Keratinocyte (primary cell): Measurements from ENCODE around the gene JAK1. TPM values are rescaled to one million over a fixed set of nuclear protein-coding genes. Genes with fewer than 3 reads are reported as not detected.

Source experiments
- DNase-seq: peaks from one replicate; pipeline ENCODE4 v3.0.0-alpha.2; 2011; ENCODE audit warnings: low read depth, missing footprints, low spot score
- FAIRE-seq: peaks from 2 replicates; lab custom pipeline; 2011; peaks lifted over from hg19 to GRCh38; lab: Jason Lieb, UNC
- H2AFZ ChIP-seq: 2 replicates; pipeline ENCODE4 v1.6.0; 2012; ENCODE audit warnings: low read length, control low read depth, inconsistent platforms; ENCODE audit not compliant: control insufficient read depth
- H3K27ac ChIP-seq: 2 replicates; pipeline ENCODE4 v1.5.1; 2011; ENCODE audit warnings: low read length; ENCODE audit not compliant: control insufficient read depth, insufficient read depth
- H3K27me3 ChIP-seq: 3 replicates; pipeline ENCODE4 v1.6.0; 2011; ENCODE audit warnings: low read length; ENCODE audit not compliant: control insufficient read depth, insufficient read depth; ENCODE audit errors: extremely low read depth
- H3K36me3 ChIP-seq, 2 experiments: 2 replicates in 1 of 2; 3 replicates in 1 of 2; pipeline ENCODE4 v1.5.1; 2011; ENCODE audit warnings: low read length in 2 of 2, mild to moderate bottlenecking in 1 of 2; ENCODE audit not compliant: control insufficient read depth in 2 of 2, insufficient read depth in 2 of 2; ENCODE audit errors: extremely low read depth in 1 of 2
- H3K4me1 ChIP-seq: 3 replicates; pipeline ENCODE4 v1.5.1; 2011; ENCODE audit warnings: low read length; ENCODE audit not compliant: control insufficient read depth, insufficient read depth; ENCODE audit errors: extremely low read depth
- H3K4me2 ChIP-seq: 3 replicates; pipeline ENCODE4 v1.6.0; 2011; ENCODE audit warnings: low read depth, low read length; ENCODE audit not compliant: control insufficient read depth, insufficient read depth; ENCODE audit errors: extremely low read depth
- H3K4me3 ChIP-seq, 3 experiments: fragments of 200-600 bp in 1 of 3; sonication (generic) in 1 of 3; 2 replicates in 2 of 3; 3 replicates in 1 of 3; pipeline ENCODE4 v1.5.1; 2011 to 2016; ENCODE audit warnings: low read length in 3 of 3, mild to moderate bottlenecking in 3 of 3, control low read depth in 2 of 3, inconsistent platforms in 1 of 3, low read depth in 1 of 3, mixed read lengths in 1 of 3, mixed run types in 1 of 3, moderate library complexity in 1 of 3; ENCODE audit not compliant: control insufficient read depth in 2 of 3, insufficient read depth in 2 of 3; ENCODE audit errors: extremely low read depth in 1 of 3
- H3K79me2 ChIP-seq: 2 replicates; pipeline ENCODE4 v1.6.0; 2012; ENCODE audit warnings: low read length; ENCODE audit not compliant: control insufficient read depth, insufficient read depth
- H3K9ac ChIP-seq: 3 replicates; pipeline ENCODE4 v1.6.0; 2011; ENCODE audit warnings: low read length; ENCODE audit not compliant: control insufficient read depth, insufficient read depth; ENCODE audit errors: extremely low read depth
- H3K9me1 ChIP-seq: 3 replicates; pipeline ENCODE4 v1.6.0; 2011; ENCODE audit warnings: low read length; ENCODE audit not compliant: control insufficient read depth, insufficient read depth; ENCODE audit errors: extremely low read depth
- H3K9me3 ChIP-seq: 2 replicates; pipeline ENCODE4 v1.5.1; 2012; ENCODE audit warnings: low read depth, low read length; ENCODE audit not compliant: control insufficient read depth
- H4K20me1 ChIP-seq: 3 replicates; pipeline ENCODE4 v1.6.0; 2011; ENCODE audit warnings: low read length; ENCODE audit not compliant: control insufficient read depth, insufficient read depth; ENCODE audit errors: extremely low read depth
- EZH2 ChIP-seq: IDR thresholded peaks from one replicate; pipeline ENCODE4 v1.6.1; 2012; ENCODE audit warnings: inconsistent platforms, mild to moderate bottlenecking, low read length, moderate library complexity
- dilution Hi-C: fragments of 300-500 bp; cut with MboI; formaldehyde crosslinking; loops from one replicate; pipeline ENCODE4 v1.7.0; 2020; ENCODE audit warnings: low sequenced_read_pairs; ENCODE audit not compliant: extremely low pct_ligation_motif_present
- polyA plus RNA-seq, 5 experiments: library from polyadenylated mRNA; depleted of rRNA in 3 of 5; stranded (reverse) in 3 of 5; stranded (forward) in 1 of 5; unstranded in 1 of 5; fragments of >200 nt; gene quantifications; 1 replicate in 1 of 5; 2 replicates in 3 of 5; 3 replicates in 1 of 5; pipeline versions ENCODE4 v1.2.1 to v1.2.3, GENCODE V29; 2011 to 2012; ENCODE audit warnings: missing spikeins in 2 of 5, low read depth in 1 of 5, low replicate concordance in 1 of 5
- TF ChIP-seq, protein P1 (sequence below), 3 experiments: IDR thresholded peaks in 1 of 3; conservative IDR thresholded peaks in 1 of 3; optimal IDR thresholded peaks in 1 of 3; 2 replicates in 2 of 3; 3 replicates in 1 of 3; pipeline versions ENCODE3 to v1.5.1; 2011; ENCODE audit warnings: low read length in 3 of 3, mild to moderate bottlenecking in 3 of 3, moderate library complexity in 2 of 3, control low read depth in 1 of 3, inconsistent platforms in 1 of 3; ENCODE audit not compliant: insufficient read depth in 2 of 3; ENCODE audit errors: extremely low read depth in 1 of 3

JAK1 gene
- polyA plus RNA-seq, 1 donor (not counting 4 experiments of a cell fraction or from before 2014, with no cell fraction given), result 50.9 TPM

DNA sequence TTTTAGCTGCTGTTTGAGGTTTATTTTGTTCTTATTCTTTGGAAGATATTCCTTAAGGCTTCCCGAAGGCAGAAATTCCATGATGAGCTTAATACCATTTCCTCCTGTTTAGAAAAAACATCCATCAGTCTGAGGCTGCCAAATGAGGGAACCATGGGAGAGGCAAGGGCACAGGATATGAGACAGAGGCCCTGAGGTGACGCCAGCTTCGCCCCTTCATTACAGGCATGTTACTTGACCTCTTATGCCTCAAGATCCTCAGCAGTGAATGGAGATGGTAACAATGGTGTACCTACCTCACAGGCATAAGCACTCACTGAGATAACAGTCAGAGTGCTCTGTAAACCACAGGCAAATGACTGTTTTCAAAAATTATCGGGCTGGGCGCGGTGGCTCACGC, 127.9 kb downstream of the JAK1 start:
- TF ChIP-seq EZH2, result no peak
- TF ChIP-seq, protein P1, sequence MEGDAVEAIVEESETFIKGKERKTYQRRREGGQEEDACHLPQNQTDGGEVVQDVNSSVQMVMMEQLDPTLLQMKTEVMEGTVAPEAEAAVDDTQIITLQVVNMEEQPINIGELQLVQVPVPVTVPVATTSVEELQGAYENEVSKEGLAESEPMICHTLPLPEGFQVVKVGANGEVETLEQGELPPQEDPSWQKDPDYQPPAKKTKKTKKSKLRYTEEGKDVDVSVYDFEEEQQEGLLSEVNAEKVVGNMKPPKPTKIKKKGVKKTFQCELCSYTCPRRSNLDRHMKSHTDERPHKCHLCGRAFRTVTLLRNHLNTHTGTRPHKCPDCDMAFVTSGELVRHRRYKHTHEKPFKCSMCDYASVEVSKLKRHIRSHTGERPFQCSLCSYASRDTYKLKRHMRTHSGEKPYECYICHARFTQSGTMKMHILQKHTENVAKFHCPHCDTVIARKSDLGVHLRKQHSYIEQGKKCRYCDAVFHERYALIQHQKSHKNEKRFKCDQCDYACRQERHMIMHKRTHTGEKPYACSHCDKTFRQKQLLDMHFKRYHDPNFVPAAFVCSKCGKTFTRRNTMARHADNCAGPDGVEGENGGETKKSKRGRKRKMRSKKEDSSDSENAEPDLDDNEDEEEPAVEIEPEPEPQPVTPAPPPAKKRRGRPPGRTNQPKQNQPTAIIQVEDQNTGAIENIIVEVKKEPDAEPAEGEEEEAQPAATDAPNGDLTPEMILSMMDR (optimal IDR thresholded peaks at IDR 0.05 in 1 of 3, IDR thresholded peaks at IDR 0.05 in 1 of 3, conservative IDR thresholded peaks at IDR 0.05 in 1 of 3; ENCODE audit: extremely low read depth in 1 of 3, insufficient read depth in 2 of 3, low read length in 3 of 3), result no peak
- Histone ChIP-seq H4K20me1 (no peaks in the 10 kb centered on the region), H3K4me2 (no peak overlapping the region), H3K79me2 (no peaks in the 10 kb centered on the region), H3K36me3 (peaks cover 24 to 26% of the 10 kb centered on the region in 2 experiments), H3K9me3 (no peaks in the 10 kb centered on the region), H3K4me1 (peaks cover 7% of the 10 kb centered on the region), H3K27ac (no peak overlapping the region), H3K27me3 (no peaks in the 10 kb centered on the region), H3K4me3 (no peak overlapping the region), H3K9ac (no peak overlapping the region), H2AFZ (no peak overlapping the region), H3K9me1 (no peaks in the 10 kb centered on the region)
- DNase-seq, result no peak
- FAIRE-seq, result no peak
- dilution Hi-C loops, result no loop called here

DNA sequence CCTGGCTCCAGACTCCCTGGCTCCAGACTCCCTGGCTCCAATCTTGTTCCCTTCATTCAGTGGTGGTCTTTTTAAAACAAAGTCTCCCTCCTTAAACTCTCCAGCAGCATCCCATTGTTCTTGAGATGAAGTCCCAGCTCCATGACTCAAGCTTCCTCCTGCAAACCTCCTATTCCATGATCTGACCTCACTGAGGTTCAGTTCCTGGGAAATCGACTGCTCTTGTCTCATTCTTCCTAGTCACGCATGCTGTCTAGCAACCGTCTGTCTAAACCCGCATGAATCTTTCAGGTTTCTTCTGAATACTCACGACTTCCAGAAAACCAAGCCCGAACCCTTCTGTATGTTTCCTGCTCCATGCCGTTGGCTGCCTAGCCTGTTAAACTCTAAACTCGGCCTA, 129.5 kb downstream of the JAK1 start:
- H3K4me3 ChIP-seq, result no peak overlapping the region
- peaks cover 7% of the 10 kb centered on the region for H3K4me1 ChIP-seq
- TF ChIP-seq EZH2, result no peak
- TF ChIP-seq, protein P1 (optimal IDR thresholded peaks at IDR 0.05 in 1 of 3, IDR thresholded peaks at IDR 0.05 in 1 of 3, conservative IDR thresholded peaks at IDR 0.05 in 1 of 3; ENCODE audit: extremely low read depth in 1 of 3, insufficient read depth in 2 of 3, low read length in 3 of 3), result no peak
- FAIRE-seq (no peak), DNase-seq (no peak)
- no peak overlapping the region for H2AFZ ChIP-seq
- no peak overlapping the region for H3K4me2 ChIP-seq
- H3K9me3 ChIP-seq, result no peaks in the 10 kb centered on the region
- H3K36me3 ChIP-seq, result peaks cover 29 to 30% of the 10 kb centered on the region in 2 experiments
- no peaks in the 10 kb centered on the region for H3K27me3 ChIP-seq
- no peaks in the 10 kb centered on the region for H3K79me2 ChIP-seq
- H4K20me1 ChIP-seq, result no peaks in the 10 kb centered on the region
- no peaks in the 10 kb centered on the region for H3K9me1 ChIP-seq
- H3K27ac ChIP-seq, result no peak overlapping the region
- dilution Hi-C loops, result no loop called here
- no peak overlapping the region for H3K9ac ChIP-seq
